SKM-1 treated with dmso at 0.1 percent for 144 hours (cell line): Measurements from ENCODE around the gene RBM19.
"Not testable (repeated sequence)": the region's sequence is repeated elsewhere in the genome, so short reads cannot be mapped to it uniquely, and the experiment has no call there.

ENCODE experiments used
- DNase-seq: peaks from one replicate; lab custom pipeline; 2025; ENCODE audit not compliant: unreplicated experiment; lab: John Stamatoyannopoulos, UW

RBM19 gene

GRCh38 chr12:113906411-113907200 lies 59.5 kb downstream of the RBM19 start:
- no peak for DNase-seq

GRCh38 chr12:113905829-113906228 lies 60.3 kb downstream of the RBM19 start:
- DNase-seq: no peak

GRCh38 chr12:113903381-113903863 lies 62.7 kb downstream of the RBM19 start:
- DNase-seq: no peak

- not testable (repeated sequence) for DNase-seq
These were observed 64.8 kb downstream of the RBM19 start for GRCh38 chr12:113901319-113901718.

- DNase-seq: no peak
These were observed 65.4 kb downstream of the RBM19 start for GRCh38 chr12:113900716-113901115.

GRCh38 chr12:113899561-113900471 lies 66.3 kb downstream of the RBM19 start:
- no peak for DNase-seq

- no peak for DNase-seq
These were observed 67.0 kb downstream of the RBM19 start for GRCh38 chr12:113899042-113899560.

GRCh38 chr12:113898466-113898865 lies 67.7 kb downstream of the RBM19 start:
- no peak for DNase-seq

GRCh38 chr12:113897406-113897805 lies 68.7 kb downstream of the RBM19 start:
- no peak for DNase-seq

GRCh38 chr12:113896841-113897240 lies 69.3 kb downstream of the RBM19 start:
- no peak for DNase-seq

GRCh38 chr12:113896194-113896593 lies 69.9 kb downstream of the RBM19 start:
- DNase-seq: no peak

GRCh38 chr12:113895176-113895575 lies 70.9 kb downstream of the RBM19 start:
- DNase-seq: no peak

- no peak for DNase-seq
These were observed 71.4 kb downstream of the RBM19 start for GRCh38 chr12:113894697-113895096.

- no peak for DNase-seq
These were observed 72.9 kb downstream of the RBM19 start for GRCh38 chr12:113893221-113893620.

- no peak for DNase-seq
These were observed 73.6 kb downstream of the RBM19 start for GRCh38 chr12:113892556-113892955.

GRCh38 chr12:113891739-113892520 lies 74.2 kb downstream of the RBM19 start:
- DNase-seq: no peak

GRCh38 chr12:113891167-113891692 lies 74.9 kb downstream of the RBM19 start:
- DNase-seq: no peak

- DNase-seq: no peak
These were observed 76.1 kb downstream of the RBM19 start for GRCh38 chr12:113889891-113890581.

GRCh38 chr12:113889076-113889475 lies 77.0 kb downstream of the RBM19 start:
- no peak for DNase-seq

GRCh38 chr12:113888435-113888834 lies 77.7 kb downstream of the RBM19 start:
- no peak for DNase-seq
